ENCODE measurements around the gene SP4. TPM values are rescaled to one million over a fixed set of nuclear protein-coding genes. Genes with fewer than 3 reads are reported as not detected.

SP4 gene
- total RNA-seq, 1 experiment from 2014 or later, result 14.3 TPM

DNA sequence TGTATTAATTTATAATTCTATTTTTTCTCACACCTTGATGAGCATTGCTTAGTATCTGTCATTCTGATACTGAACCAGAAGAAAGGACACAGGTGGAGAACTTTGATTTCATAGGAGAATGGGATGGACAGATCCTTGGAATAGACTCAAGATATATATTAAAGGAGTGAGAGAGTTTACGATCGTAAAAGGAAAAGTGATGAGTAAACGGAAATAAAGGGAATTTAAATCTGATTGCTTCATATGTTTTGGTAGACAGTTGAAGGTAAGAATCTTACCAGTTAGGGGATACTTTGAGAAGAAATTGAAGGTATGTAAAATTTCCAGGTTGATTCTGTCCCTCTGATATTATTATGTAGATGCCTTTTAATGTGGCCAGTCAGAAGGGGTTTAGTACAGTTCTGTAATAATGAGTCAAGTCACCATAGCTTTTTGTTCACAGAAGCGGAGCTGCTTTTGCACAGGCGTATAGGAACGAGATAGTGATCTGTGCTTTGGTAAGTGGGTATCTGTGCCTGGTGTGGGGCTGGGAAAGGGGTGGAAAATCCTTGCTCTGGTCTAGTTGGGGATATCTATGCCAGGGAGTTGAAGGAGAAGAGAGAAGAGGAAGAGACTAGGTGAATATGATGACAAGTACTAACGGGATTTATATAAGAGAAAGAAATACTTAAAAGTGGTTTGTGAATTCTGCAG, 15.4 kb downstream of the SP4 start:
- no peak for DNase-seq (ENCODE audit: low read depth)

DNA sequence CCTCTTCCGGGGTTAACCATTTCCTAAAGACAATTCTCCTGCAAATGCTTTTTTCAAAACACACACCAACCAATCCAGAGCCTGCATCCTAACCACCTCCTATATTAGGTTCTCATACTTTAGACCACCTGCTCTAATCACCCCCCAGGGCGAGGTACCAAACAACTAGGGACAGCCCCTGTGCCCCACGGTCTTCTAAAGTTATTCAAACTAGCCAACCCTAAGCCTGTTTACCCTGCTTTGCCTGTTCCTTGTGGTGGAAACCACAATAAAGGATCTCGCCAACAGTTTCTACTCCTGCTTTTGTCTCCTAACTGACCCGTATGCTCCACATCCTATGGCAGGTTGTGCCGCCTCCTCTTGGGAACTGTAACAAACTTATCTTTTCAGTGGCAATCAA, 21.1 kb downstream of the SP4 start:
- DNase-seq (ENCODE audit: low read depth), result no peak

DNA sequence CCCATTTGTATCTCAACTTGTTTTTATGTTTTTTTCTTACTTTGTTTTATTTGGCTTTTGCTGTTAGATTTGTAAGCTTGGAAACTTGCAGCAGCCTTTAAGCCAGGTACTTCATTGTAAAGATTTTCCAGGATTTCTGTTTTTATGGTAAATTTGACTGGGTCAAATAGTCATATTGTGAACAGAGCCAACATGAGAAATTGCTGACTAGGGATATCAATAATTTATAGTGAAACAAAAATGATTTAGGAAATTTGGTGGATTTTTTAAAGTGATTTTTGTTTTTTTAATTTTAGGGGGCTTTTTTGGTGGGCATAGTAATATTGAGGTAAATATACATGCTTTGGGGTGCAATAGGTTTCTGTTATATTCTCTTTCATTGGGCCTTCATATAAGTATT, 22.2 kb downstream of the SP4 start:
- DNase-seq (ENCODE audit: low read depth), result no peak

DNA sequence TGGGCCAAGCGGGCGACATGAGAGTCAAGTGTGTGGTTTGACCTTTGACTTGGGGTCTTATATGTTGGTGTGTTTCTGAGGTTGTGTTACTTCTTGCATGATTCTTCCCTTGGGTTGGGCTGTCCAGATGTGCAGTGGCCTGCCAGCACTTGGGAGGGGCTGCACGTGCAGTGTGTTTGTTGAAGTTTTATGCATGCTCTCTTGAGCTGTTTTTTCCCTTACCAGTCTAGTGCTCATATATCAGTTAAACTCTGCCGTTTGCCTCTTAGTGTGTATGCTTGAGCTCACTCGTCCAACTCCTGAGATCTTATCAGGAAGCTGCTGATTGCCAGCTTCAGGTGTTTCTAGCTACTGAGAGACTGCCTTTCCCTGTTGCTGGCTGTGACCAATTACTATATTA, 23.1 kb downstream of the SP4 start:
- DNase-seq (ENCODE audit: low read depth), result no peak

DNA sequence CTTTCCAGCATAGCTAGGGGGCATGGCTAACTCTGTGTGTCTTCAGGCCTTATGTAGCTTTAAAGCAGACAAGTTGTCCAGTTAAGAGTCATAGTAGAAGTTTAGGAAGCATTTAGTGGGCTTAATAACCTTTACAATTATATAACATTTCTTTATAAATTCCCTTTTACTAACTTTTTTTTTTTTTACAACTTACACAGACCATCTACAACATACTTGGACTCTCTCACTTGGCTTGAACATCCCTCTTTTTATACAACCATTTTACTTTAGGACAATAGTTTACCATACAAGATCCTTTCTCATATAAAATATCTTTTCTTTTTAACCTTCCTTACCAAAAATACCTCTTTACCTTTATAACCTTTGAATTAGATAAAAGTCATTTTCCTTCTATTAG, 26.3 kb downstream of the SP4 start:
- peak; percentile 7 for DNase-seq (ENCODE audit: low read depth)

DNA sequence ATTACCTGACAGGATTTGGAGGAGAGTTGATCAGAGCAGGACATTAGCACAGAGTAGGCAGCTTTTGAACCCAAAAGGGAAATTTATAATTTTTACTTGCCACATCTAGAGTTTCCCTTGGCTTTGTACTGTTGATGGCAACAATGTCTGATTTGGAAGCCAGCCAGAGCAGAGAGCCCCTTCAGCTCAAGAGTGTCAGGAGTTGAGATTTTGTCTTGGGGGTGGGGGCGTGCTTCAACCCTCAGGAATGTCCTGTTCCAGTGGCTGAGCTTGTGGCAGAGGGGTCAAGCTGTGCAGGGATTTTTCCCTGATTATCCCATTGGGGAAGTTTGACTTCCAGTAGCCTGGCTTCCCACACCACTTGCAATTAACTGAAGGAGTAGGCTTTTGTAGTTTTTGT, 27.0 kb downstream of the SP4 start:
- no peak for DNase-seq (ENCODE audit: low read depth)

DNA sequence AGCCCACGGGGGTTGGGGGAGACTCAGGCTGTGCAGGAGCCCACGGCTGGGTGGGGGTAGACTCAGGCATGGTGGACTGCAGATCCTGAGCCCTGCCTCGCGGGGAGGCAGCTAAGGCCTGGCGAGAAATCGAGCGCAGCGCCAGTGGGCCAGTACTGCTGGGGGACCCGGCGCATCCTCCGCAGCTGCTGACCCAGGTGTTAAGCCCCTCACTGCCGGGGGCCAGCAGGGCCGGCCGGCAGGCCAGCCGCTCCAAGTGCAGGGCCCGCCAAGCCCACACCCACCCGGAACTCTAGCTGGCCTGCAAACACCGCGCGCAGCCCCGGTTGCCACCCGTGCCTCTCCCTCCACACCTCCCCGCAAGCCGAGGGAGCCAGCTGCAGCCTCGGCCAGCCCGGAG, 33.4 kb downstream of the SP4 start:
- DNase-seq (ENCODE audit: low read depth), result no peak

DNA sequence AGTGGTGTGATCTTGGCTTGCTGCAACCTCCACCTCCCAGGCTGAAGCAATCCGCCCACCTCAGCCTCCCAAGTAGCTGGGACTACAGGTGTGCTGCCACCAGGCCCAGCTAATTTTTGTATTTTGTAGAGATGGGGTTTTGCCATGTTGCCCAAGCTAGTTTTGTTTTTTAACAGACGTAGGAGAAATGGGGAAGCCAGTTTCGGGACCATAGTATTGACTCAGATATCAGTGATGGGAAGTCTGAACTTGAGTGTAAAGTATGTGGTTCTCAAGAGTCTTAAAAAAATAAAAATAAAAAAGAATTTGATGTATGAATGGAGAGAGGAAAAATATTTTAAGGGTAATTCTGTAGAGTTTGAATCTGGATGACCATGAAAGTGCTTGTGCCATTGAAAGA, 34.2 kb downstream of the SP4 start:
- no peak for DNase-seq (ENCODE audit: low read depth)

DNA sequence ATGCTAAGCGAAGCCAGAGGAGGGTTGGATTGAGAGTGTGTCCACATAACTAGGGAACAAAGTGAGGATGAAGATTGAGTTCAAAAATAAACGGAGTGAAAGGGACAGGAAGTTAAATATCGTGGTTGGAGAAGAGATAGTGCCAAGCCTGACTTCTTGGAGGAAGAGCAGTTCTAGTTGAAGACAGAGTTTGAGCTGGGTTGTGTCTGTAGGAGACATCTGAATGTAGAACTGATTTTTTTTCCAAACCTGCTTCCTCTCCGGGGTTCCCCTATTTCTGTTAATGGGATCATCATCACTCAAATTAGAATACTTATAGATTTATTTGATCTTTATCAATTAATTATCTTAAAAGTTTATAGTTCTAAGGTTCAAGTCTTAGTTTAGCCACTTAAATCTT, 35.6 kb downstream of the SP4 start:
- no peak for DNase-seq (ENCODE audit: low read depth)

DNA sequence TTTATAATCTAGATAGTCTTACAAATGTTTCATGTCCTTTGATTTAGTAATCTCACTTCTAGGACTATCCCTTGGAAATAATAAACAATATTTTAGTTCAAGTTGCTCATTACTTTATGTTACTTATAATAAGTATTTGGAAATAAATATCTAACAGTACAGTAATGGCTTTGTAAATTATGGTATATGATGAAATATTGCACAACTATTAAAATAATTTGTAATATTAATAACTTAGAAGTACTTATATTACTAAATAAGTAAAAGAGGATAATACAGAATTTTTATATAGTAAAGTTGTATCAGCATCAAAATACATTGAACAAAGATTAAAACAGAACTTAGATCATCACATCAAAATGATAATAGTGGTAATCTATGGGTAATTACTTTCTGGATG, 41.1 kb downstream of the SP4 start:
- no peak for DNase-seq (ENCODE audit: low read depth)

DNA sequence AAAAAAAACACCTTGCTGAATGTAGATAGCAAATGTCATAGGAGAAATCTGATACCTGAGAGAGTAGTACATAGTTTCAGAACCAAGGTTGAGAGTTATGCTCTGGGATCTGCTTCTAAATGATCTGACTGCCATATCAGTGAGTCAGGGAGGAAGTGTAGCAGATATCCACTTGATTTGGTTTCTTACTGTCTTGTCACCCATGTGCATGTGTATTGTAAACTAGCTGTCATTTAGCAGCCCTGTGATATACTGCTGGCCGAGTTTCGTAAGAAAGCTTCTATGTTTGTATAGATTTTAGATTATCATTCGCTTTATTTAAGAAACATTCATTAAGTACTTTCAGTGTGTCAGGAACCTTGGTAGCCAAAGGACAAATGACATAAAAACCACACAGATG, 42.0 kb downstream of the SP4 start:
- DNase-seq (ENCODE audit: low read depth), result no peak

DNA sequence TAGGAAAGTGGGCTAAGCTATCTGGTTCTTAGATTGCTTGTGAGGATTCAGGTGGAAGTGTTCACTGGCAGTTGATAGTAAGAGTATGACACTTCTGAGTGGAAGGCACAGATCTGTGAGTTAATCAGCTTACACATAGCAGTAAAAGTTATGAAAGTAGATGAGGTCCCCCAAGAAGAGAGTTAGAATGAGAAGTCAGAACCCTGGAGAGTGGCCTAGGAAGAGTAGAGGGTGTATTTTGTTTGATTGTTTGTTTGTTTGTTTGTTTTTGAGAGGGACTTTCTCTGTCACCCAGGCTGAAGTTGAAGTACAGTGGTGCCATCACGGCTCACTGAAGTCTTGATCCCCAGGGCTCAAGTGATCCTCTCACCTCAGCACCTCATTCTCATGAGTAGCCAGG, 44.1 kb downstream of the SP4 start:
- no peak for DNase-seq (ENCODE audit: low read depth)

DNA sequence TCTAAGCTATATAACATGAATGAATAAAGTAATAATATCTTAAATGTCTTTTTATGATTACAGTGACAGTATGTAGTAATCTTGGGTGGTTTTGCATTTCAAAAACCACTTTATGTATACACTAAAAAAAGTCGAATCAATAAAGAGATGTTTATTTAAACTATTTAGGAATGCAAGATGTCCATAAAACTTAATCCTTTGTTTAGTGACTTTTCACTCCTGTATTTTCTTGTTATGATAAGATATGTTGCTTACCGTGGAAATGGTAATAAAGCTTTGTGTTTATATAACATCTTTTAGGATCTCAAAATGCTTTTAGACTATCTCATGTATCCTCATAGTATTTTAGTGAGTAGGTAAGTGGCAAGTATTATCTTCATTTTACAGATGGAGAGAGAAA, 48.5 kb downstream of the SP4 start:
- DNase-seq (ENCODE audit: low read depth), result no peak

DNA sequence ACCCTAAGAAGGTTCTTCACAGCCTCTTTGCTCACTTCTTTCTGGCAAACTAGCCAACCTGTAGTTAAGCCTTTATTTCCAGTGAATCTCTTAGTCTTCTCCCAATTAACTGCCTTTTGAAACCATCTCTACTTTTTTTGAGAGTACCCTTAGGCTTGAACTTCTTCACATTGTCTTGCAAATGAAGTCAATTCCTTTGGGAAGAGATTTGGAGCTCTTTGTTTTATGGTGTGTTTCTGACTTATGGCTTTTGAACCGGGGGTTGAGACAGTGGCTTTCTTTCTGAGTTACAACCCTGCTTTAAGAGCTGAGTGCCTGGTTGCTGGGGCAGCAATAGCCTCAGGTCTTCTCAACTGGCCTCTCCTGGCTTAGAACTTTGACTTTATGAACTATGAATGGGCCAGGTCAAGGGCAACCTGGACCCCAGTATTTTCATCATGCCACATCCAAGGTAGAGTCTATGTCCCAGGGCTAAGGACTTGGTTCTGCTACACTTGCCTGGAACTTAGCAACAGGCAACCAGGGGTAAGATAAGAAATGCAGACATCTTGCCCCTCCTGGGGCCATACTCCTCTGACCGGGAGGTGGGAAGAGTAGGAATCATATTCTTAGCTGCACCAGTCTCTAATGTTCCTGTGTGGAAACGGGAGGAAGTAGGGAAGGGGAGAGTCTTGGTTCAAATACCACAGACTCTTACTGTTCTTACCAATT, 53.0 kb downstream of the SP4 start:
- no peak for DNase-seq (ENCODE audit: low read depth)

DNA sequence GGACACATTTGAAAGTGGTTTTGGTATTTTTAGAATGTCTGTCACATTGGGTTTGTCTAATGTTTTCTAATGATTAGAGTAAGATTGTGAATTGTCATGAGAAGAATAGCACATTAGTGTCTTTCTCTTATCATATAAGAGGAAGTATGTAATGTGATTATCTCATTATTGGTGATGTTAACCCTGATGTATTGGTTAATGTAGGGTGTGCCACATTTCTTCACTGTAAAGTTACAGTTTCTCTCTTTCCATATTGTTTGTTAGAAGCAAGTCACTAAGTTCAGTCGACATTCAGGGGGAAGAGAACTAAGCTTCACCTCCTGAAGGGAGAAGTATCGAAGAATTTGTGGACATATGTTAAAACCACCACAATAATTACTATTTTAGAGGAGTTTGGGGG, 58.6 kb downstream of the SP4 start:
- no peak for DNase-seq (ENCODE audit: low read depth)

DNA sequence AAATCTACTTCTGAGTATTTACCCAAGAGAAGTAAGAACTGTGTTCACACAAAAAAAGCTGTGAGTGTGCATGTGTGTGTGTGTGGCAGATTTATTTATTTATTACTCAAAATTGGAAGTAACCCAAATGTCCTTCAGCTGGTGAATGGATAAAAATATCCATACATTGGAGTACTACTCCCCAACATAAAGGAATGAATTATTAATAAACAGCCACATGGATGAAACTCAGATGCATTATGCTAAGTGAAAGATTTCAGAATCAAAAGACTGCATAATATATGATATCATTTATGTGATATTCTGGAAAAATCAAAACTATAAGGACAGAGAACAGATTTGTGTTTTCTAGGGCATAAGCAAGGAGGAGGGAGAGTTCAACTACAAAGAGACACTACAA, 67.8 kb downstream of the SP4 start:
- no peak for DNase-seq (ENCODE audit: low read depth)

DNA sequence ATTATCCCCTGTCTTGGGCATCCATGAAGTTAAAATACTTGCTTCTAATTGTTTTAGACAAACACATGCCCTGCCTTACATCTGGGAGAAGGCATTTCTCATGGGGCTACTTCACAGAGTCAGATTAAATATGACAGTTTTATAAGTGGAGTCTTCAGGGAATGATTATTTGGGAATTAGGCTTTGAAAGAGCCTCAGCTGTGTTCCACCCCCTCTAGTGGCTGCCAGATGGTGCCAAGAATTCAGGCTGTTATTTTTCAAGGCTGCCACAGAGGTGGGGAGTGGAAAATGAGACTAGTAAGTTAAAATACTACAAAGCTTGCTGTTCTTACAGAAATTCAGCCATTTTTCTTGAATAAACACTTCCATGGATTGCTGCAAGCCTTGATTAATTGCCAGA, 69.2 kb downstream of the SP4 start:
- DNase-seq (ENCODE audit: low read depth), result no peak

DNA sequence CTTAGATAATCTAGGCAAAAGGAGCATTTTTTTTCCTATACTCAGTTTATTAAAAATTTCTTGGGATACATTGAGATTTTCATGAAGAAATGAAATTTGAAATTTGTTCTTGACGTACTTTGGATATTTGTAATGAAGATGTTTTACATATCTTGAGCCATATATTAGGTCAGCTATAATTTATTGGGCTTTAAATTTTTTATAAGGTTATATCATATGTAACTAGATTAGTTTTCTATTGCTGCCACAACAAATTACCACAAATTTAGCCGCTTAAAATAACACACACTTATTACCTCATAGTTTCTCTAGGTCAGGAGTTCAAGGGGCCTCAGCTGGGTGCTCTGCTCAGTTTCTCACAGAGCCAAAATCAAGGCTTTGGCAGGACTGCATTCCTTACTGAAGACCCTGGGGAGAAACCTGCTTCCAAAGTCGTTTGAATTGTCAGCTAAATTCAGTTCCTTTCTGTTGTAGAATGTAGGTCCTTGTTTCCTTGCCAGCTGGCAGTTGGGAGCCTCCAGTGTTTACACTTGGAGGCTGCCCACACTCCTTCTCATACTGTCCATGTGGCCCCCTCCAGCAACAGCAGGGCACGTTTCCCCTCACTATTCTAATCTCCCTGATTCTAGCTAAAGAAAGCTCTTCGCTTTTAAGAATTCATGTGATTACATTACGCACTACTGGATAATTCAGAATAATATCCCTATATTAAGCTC, 72.4 kb downstream of the SP4 start:
- DNase-seq (ENCODE audit: low read depth), result no peak

DNA sequence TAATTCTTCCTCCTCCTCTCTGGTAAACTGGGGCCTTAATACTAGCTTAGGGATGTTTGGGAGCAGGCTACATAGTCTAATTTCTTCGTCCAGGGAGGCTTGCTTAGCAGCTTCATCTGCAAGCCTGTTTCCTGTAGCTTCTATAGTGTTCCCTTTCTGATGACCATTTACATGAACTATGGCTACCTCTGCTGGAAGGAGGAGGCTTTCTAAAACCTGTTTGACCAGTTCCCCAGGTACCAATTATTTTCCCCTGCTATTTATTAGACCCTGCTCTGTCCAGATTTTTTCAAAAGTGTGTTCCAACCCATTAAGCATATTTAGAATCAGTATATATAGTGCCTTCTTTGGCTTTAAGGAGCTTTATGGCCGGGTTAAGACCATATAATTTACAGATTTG, 76.1 kb downstream of the SP4 start:
- no peak for DNase-seq (ENCODE audit: low read depth)

DNA sequence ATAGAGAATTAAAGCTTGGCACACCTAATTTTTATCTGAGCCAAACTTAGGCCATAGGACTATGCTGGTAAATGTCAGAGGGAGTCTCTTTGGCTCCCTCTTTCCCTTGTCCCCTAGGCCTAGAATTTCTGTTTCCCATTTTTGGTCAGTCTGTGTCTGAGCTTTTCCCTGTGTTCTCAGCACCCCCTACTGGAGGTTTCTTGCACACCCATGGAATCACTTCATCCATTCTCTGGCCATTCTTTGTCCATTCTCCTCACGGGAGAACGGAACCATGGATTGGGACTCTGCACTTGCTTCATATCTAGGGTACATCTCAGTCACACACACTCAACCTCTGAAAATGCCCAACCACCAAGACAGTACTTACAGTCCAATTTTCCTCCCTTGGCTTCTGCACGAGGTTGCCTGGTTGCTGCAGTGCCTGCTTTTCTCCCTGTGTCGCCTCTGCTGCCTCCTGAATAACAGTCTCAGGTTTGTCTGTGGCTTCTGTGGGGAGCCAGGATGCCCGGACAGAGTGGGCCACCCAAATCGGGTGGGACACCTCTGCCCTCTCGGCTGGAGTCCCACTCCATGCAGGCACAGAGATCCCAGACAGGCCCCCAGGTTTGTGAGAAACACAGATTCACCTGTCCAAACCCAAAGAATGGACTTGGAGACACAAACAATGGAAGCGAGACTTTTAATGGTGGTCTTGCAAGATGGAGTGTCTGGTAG, 79.9 kb downstream of the SP4 start:
- peak; percentile 57 for DNase-seq (ENCODE audit: low read depth)

DNA sequence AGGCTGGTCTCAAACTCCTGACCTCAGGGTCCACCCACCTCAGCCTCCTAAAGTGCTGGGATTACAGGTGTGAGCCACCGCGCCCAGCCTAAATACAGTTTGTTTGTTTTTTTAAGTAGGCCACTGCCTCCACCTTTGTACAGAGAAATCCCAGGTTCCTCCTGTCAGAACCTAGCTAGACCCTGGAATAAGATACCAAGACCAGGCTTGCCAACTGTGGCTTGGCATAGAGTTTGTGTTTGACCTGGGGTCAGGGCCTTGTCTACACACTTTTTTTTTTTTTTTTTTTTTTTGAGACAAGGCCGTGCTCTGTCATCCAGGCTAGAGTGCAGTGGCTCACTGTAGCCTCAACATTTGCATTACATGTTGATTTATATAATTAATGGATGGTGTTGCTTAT, 80.7 kb downstream of the SP4 start:
- no peak for DNase-seq (ENCODE audit: low read depth)

DNA sequence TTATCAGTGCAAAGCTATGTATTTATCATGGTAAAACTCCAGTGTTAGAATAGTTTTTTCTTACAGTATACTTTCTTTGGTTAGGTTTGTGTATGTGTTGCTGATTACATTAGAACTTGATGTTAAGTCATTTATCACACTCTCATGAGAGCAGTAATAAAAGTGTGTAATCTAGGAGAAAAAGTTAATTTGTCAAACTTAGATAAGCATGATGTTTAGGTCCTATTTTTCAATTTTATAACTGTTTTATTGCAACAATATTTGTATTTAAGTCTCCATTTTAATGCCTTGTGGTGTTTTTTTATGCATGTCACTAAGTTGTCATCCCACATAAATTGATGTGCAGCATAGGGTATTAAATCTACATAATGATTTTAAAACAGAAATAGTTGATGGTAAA, 86.2 kb downstream of the SP4 start:
- no peak for DNase-seq (ENCODE audit: low read depth)

DNA sequence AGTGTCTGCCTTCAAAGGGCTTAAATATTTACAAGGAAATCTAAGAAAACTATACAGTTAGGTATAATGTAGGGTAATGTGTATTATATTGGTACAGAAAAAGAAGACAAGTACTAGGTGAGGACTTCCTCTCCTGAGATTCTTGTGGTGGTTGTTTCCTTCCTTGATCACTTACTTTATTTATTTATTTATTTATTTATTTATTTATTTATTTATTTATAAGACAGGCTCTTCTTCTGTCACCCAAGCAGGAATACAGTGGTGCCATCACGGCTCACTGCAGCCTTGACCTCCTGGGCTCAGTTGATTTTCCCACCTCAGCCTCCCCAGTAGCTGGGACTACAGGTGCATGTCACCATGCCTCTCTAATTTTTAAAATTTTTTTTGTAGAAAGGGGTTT, 96.8 kb downstream of the SP4 start:
- no peak for DNase-seq (ENCODE audit: low read depth)

Measured in RPMI7951 (cell line).